Esophagus muscularis mucosa (tissue), 3 donors: ENCODE measurements around the gene DOK4.

Experiments used
- POLR2A ChIP-seq: fragments of 450-650 bp; IDR thresholded peaks from one replicate; pipeline ENCODE4 v1.6.1; 2017; ENCODE audit warnings: antibody characterized with exemption, moderate library complexity, mild to moderate bottlenecking, low read depth
- POLR2AphosphoS5 ChIP-seq, 2 donors: sonication (generic); formaldehyde crosslinking; IDR thresholded peaks; one replicate each; pipeline ENCODE4 v1.6.1; 2017; ENCODE audit warnings: antibody characterized with exemption in 2 of 2
- TF ChIP-seq, protein P1 (sequence below), 3 experiments: fragments of 200-600 bp in 2 of 3; fragments of 450-650 bp in 1 of 3; sonication (generic) in 2 of 3; IDR thresholded peaks; one replicate each; pipeline ENCODE4 v1.5.1; 2017 to 2019; ENCODE audit warnings: antibody characterized with exemption in 3 of 3, mild to moderate bottlenecking in 2 of 3, moderate library complexity in 1 of 3

DNA sequence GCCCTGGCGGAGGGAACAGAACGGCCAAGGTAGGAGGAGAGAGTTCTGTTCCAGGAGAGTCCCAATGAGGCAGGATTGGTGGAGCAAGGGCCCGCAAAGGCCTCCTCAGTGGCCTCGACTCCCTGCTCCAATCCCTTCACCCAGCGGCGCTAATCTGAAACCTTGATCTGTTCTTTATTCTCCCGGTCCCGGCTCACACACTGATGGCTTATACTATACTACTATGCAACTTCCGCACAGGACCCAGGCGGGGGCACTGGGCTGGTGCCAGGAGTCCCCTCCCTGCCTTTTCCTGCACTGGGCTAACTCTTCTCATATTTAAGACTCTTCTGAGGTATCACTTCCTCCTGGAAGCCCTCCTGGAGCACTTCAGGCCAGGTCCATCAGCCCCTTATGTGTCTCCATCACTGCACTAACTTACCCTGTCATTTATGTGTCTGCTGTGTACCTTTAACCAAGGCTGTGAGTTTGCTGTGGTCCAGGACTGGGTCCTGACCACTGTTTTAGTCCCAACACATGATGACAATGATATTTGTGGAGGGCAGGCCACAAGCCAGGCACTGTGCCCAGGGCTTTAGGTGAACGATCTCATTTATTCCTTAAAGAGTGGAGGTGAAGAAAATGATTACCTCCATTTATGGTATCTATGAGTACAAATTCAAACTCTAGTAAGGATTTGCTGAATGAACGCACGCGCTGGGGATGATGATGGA is 43.3 kb upstream of the DOK4 start:
- TF ChIP-seq, protein P1, sequence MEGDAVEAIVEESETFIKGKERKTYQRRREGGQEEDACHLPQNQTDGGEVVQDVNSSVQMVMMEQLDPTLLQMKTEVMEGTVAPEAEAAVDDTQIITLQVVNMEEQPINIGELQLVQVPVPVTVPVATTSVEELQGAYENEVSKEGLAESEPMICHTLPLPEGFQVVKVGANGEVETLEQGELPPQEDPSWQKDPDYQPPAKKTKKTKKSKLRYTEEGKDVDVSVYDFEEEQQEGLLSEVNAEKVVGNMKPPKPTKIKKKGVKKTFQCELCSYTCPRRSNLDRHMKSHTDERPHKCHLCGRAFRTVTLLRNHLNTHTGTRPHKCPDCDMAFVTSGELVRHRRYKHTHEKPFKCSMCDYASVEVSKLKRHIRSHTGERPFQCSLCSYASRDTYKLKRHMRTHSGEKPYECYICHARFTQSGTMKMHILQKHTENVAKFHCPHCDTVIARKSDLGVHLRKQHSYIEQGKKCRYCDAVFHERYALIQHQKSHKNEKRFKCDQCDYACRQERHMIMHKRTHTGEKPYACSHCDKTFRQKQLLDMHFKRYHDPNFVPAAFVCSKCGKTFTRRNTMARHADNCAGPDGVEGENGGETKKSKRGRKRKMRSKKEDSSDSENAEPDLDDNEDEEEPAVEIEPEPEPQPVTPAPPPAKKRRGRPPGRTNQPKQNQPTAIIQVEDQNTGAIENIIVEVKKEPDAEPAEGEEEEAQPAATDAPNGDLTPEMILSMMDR (IDR thresholded peaks at IDR 0.05) = no peak
- TF ChIP-seq POLR2A = no peak
- TF ChIP-seq POLR2AphosphoS5 (IDR thresholded peaks at IDR 0.05) = no peak
